WI38 (cell line): Measurements from ENCODE around the gene KIRREL1.

ENCODE experiments used
- H3K4me3 ChIP-seq: 2 replicates; pipeline ENCODE4 v1.5.1; 2011; ENCODE audit warnings: low read depth, mild to moderate bottlenecking, control low read depth, low read length
- TF ChIP-seq, protein P1 (sequence below): IDR thresholded peaks from 2 replicates; pipeline ENCODE4 v1.5.1; 2012; ENCODE audit warnings: low read depth, mild to moderate bottlenecking, control low read depth, low read length

The KIRREL1 gene

DNA sequence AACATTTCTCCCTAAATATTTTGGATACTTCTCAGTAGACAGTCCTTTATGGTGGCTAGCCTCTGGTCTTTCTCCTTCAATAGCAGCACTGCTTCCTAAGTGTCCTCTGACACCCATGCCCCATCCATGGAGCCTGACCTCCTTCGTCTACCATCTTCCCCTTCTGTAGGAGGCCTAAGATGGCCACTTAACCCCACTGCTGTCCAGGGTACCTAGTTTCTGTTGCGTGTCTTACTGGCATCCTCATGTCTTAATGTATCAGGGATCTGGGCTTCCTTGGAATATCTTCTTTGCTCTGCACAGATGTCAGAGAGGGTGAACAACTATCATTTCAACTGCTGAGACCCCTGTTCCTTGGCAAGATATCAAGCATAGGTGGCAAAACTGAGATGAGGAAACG, 5.4 kb upstream of the KIRREL1 start:
- TF ChIP-seq, protein P1, sequence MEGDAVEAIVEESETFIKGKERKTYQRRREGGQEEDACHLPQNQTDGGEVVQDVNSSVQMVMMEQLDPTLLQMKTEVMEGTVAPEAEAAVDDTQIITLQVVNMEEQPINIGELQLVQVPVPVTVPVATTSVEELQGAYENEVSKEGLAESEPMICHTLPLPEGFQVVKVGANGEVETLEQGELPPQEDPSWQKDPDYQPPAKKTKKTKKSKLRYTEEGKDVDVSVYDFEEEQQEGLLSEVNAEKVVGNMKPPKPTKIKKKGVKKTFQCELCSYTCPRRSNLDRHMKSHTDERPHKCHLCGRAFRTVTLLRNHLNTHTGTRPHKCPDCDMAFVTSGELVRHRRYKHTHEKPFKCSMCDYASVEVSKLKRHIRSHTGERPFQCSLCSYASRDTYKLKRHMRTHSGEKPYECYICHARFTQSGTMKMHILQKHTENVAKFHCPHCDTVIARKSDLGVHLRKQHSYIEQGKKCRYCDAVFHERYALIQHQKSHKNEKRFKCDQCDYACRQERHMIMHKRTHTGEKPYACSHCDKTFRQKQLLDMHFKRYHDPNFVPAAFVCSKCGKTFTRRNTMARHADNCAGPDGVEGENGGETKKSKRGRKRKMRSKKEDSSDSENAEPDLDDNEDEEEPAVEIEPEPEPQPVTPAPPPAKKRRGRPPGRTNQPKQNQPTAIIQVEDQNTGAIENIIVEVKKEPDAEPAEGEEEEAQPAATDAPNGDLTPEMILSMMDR, result no peak
- H3K4me3 ChIP-seq, result no peak overlapping the region

DNA sequence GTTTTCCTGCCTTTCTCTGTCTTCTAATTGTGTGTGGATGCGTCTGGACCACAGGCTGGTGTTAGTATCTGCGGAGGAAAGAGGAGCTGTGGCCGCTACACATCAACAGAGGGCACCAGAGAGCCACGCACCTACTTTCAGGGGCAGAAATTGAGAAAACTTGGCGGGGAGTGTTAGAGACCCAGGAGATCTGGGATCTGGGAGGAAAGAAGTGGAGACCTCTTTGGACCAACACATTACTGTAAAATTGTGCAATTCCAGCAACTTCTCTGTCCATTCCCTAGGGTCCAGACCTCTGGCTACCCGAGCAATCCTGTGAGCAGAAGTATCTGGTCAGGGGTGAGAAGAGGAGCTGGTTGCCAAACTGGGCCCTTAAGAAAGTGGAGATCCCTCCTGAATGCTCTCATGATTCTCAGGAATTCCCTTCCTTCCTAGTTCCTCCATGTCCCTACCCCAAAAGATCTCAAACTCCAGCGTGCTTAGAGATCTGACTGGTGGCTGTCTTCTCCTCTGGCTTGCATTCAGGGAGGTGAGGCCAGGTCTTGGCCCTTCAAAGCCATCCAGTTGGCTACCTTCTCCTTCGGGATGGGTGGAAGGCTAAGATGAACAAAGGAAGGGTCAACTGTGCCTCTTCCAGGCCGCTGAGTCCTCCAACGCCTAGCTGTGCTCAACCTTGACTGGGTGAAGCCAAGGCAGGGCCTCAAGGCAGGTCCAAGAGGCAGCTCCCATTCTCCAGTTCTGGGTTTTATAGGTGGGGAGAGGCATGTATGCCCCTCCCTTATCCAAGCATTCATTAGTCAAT, 1.2 kb upstream of the KIRREL1 start:
- TF ChIP-seq, protein P1, result peak; percentile 99
- no peak overlapping the region for H3K4me3 ChIP-seq

DNA sequence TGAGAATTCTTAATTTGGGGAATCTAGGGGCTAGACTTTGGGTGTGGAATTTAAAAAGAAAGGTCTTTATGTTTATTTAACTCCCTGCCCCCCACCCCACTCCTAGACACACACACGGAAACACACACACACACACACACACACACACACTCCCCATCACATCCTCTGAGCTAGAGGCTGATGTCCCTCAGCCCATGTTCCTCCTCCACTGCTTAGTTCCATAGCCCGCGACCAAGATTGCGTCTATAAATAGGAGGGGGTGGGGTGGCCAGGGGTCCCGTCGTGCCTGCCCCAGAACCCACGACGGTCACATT, 655 bp upstream of the KIRREL1 start:
- TF ChIP-seq, protein P1, result no peak
- peak overlapping the region; percentile 98 for H3K4me3 ChIP-seq

DNA sequence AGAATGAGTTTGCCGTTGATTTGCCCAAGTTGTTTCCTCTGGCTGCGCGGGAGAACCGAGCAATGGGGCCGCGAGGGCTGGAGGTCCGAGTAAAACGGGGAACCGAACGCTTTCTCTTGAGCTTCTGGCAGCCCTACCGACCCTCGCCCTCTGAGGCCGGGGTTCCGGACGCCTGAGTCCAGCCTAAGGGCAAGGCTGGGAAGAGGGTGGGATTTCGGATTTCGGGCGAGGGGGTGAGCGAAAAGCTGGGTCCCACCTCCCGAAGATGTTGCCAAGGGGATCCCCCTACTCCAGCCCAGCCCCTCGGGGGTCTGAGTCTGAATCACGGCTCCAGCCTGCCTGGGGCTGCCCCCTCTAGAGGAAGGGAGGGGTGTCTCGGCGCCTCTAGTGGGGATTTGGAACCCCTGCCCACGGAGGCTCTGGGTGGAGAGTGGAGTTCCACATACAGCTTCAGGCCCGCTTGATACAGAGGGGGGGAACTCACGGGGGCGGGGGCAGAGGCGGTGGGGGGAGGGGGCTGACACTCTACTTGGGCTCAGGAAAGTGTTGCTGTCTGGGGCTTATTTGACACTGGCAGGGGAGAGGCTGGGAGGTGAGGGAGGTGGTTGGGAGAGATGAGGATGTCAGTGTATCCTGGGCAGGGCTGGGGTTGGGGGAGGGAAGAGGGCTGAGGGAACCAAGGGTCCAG, 617 bp downstream of the KIRREL1 start:
- H3K4me3 ChIP-seq, result peak overlapping the region; percentile 98
- TF ChIP-seq, protein P1, result no peak

DNA sequence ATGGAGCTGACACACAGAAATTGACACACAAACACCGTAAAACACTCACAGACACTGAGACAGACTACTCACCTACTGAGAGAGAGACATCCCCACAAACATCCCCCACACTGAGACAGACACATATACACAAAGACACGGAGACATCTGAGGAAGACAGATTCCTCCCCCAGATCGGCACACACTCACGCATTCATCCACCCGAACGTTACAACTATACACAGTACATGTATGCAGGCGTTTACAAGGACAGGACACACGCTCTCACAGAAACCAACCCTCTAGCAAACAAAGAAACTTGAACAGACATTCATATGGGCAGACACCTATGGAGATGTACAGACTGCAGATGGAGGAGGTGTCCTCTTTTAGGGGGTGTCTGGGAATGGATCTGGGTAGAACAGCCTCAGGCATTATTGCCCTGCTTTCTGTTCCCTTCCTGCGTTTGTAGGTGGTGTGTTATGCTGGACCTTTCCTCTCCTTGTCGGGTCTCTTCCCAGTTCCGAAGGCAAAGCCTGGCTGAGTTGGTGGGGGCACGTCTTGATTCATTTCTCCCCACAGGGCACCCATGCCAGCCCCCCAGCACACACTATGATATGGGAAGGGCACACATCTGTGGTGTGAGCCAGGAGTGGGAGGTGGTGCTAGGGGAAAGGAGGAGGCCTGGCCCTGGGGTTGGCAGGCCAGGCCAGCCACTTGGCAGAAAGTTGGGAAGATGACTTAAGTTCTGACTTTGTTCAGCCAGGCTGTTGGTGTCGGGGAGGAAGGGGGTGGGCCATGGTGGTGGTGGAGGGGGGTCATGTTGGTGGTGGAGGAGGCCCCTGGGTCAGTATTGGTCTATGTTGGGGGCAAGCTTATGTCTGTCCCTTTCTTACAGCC, 1.5 kb downstream of the KIRREL1 start:
- H3K4me3 ChIP-seq, result peak overlapping the region; percentile 98
- TF ChIP-seq, protein P1, result no peak

DNA sequence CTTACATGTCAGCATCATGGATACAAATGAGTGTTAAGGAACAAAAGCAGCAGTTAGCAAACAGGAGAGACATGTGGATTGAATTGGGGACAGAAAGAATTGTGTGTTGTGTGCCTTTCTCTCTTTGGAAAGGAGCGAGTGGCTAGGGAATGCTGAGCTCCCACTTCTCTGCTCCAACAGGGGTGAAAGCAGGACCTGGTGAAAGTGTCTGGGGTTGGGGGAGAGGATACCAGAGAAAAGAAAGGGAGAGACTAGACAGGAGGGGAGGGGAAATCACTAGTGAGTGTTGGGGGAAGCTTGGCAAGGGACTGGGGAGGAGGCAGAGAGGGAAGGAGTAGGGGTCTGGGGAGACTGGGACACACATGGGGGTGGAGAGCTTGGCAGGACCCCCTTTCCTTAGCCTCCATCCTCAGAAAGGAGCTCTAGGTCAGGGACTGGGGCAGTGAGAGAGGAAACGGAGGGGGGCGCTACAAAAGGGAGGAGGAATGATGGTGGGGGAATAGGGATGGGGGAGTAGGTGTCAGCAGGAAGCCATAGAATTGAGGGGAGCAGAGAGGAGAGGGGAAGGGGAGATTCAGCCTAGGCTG, 2.2 kb downstream of the KIRREL1 start:
- peak overlapping the region; percentile 98 for H3K4me3 ChIP-seq
- TF ChIP-seq, protein P1, result peak; percentile 16; the same call in 1 of the 2 replicates
